Breast epithelium (tissue), 4 donors: ENCODE data around the gene SRC. TPM values are rescaled to one million over a fixed set of nuclear protein-coding genes. Genes with fewer than 3 reads are reported as not detected.

Experiments used
- DNase-seq, 2 donors: peaks; one replicate each; pipeline ENCODE4 v3.0.0-alpha.2; 2019; ENCODE audit warnings: low spot score in 2 of 2
- H3K27ac ChIP-seq, 2 donors: fragments of 200-600 bp; sonication (generic) in 1 of 2; one replicate each; pipeline ENCODE4 v1.5.1; 2016 to 2019; ENCODE audit warnings: mild to moderate bottlenecking in 1 of 2
- H3K27me3 ChIP-seq, 2 donors: fragments of 200-600 bp; sonication (generic) in 1 of 2; one replicate each; pipeline versions ENCODE4 v1.5.1 to v1.6.0; 2017 to 2019; ENCODE audit warnings: control low read depth in 1 of 2, mild to moderate bottlenecking in 1 of 2
- H3K36me3 ChIP-seq: fragments of 200-600 bp; one replicate; pipeline ENCODE4 v1.5.1; 2019
- H3K4me1 ChIP-seq, 2 donors: fragments of 200-600 bp; sonication (generic); one replicate each; pipeline ENCODE4 v1.5.1; 2016 to 2019; ENCODE audit warnings: control low read depth in 1 of 2
- H3K4me3 ChIP-seq, 3 donors: fragments of 200-600 bp; sonication (generic); 1 replicate in 2 of 3; 2 replicates in 1 of 3; pipeline ENCODE4 v1.5.1; 2016 to 2019; ENCODE audit warnings: mild to moderate bottlenecking in 3 of 3, moderate library complexity in 2 of 3
- H3K9me3 ChIP-seq, 2 donors: fragments of 200-600 bp; sonication (generic) in 1 of 2; one replicate each; pipeline ENCODE4 v1.5.1; 2016 to 2019; ENCODE audit warnings: control low read depth in 1 of 2
- CTCF ChIP-seq, 3 donors: fragments of 450-650 bp; IDR thresholded peaks; one replicate each; pipeline ENCODE4 v1.5.1; 2016 to 2017; ENCODE audit warnings: antibody characterized with exemption in 3 of 3, mild to moderate bottlenecking in 3 of 3, moderate library complexity in 3 of 3
- POLR2A ChIP-seq: fragments of 450-650 bp; IDR thresholded peaks from one replicate; pipeline ENCODE4 v1.6.1; 2016; ENCODE audit warnings: antibody characterized with exemption, mild to moderate bottlenecking, moderate library complexity
- POLR2AphosphoS5 ChIP-seq, 3 donors: sonication (generic); formaldehyde crosslinking; IDR thresholded peaks; one replicate each; pipeline ENCODE4 v1.6.1; 2017; ENCODE audit warnings: antibody characterized with exemption in 3 of 3
- intact Hi-C: fragments of 100-400 bp; cut with DNase I; formaldehyde crosslinking; loops from one replicate; pipeline ENCODE4 v1.15.1; 2023; ENCODE audit warnings: low total_unique reads
- total RNA-seq, 3 donors: library from RNA; depleted of rRNA; stranded (reverse); fragments of >200 nt; gene quantifications; one replicate each; pipeline ENCODE4 v1.1.0, GENCODE V29; 2016

SRC gene
- total RNA-seq, 3 donors from 2014 or later: 12.8 to 25.6 (median 20.6) TPM

GRCh38 chr20:37343994-37344355, 2.0 kb upstream of the SRC start:
- peak overlapping the region; percentile 90 to 97 for H3K27ac ChIP-seq
- no peaks in the 10 kb centered on the region for H3K9me3 ChIP-seq
- DNase-seq: no peak
- no peak for TF ChIP-seq POLR2A
- TF ChIP-seq CTCF (IDR thresholded peaks at IDR 0.05): no peak
- no peaks in the 10 kb centered on the region for H3K36me3 ChIP-seq
- intact Hi-C loops: loop anchor here (5.0 to 10.0 kb wide), 2 partner anchors 49 to 397 kb away; no protein-coding TSS in a partner anchor
- no peak overlapping the region for H3K4me3 ChIP-seq
- H3K4me1 ChIP-seq: peaks cover 0 to 7% of the 10 kb centered on the region in 2 donors
- H3K27me3 ChIP-seq: no peaks in the 10 kb centered on the region

- H3K36me3 ChIP-seq: no peaks in the 10 kb centered on the region
- peak overlapping the region; percentile 90 to 97 for H3K27ac ChIP-seq
- H3K4me1 ChIP-seq: peaks cover 0 to 7% of the 10 kb centered on the region in 2 donors
- TF ChIP-seq POLR2A: no peak
- TF ChIP-seq POLR2AphosphoS5 (IDR thresholded peaks at IDR 0.05): no peak
- TF ChIP-seq CTCF (IDR thresholded peaks at IDR 0.05): no peak
- intact Hi-C loops: loop anchor here (5.0 to 10.0 kb wide), 2 partner anchors 50 to 397 kb away; no protein-coding TSS in a partner anchor
- H3K4me3 ChIP-seq: peak overlapping the region in 2 of 3 donors; percentile 73 to 93
- no peaks in the 10 kb centered on the region for H3K27me3 ChIP-seq
- no peaks in the 10 kb centered on the region for H3K9me3 ChIP-seq
- no peak for DNase-seq
Observed at GRCh38 chr20:37344506-37345338, 1.2 kb upstream of the SRC start.

GRCh38 chr20:37346236-37346534, 245 bp downstream of the SRC start:
- no peak for DNase-seq
- Histone ChIP-seq H3K4me1 (peaks cover 0 to 7% of the 10 kb centered on the region in 2 donors), H3K4me3 (peak overlapping the region; percentile 64 to 93 (median 73)), H3K9me3 (no peaks in the 10 kb centered on the region), H3K36me3 (no peaks in the 10 kb centered on the region), H3K27me3 (no peaks in the 10 kb centered on the region), H3K27ac (peak overlapping the region; percentile 90 to 97)
- intact Hi-C loops: loop anchor here (10.0 kb wide), 1 partner anchor 51 kb away; no protein-coding TSS in a partner anchor
- TF ChIP-seq POLR2A: no peak
- no peak for TF ChIP-seq CTCF (IDR thresholded peaks at IDR 0.05)
- TF ChIP-seq POLR2AphosphoS5 (IDR thresholded peaks at IDR 0.05): no peak

GRCh38 chr20:37346535-37347346, 801 bp downstream of the SRC start:
- DNase-seq: no peak
- intact Hi-C loops: loop anchor here (10.0 kb wide), 1 partner anchor 52 kb away; no protein-coding TSS in a partner anchor

More at GRCh38 chr20:37346535-37347346, 801 bp downstream of the SRC start:
- H3K4me1 ChIP-seq: peaks cover 0 to 7% of the 10 kb centered on the region in 2 donors
- peak overlapping the region; percentile 64 to 93 (median 73) for H3K4me3 ChIP-seq
- H3K27ac ChIP-seq: peak overlapping the region; percentile 90 to 97
- H3K9me3 ChIP-seq: no peaks in the 10 kb centered on the region
- TF ChIP-seq POLR2A: no peak
- TF ChIP-seq POLR2AphosphoS5 (IDR thresholded peaks at IDR 0.05): no peak
- TF ChIP-seq CTCF (IDR thresholded peaks at IDR 0.05): no peak
- H3K27me3 ChIP-seq: no peaks in the 10 kb centered on the region
- H3K36me3 ChIP-seq: no peaks in the 10 kb centered on the region
